Esophagus squamous epithelium (tissue), 5 donors: ENCODE measurements around the gene STXBP3. TPM values are rescaled to one million over a fixed set of nuclear protein-coding genes. Genes with fewer than 3 reads are reported as not detected.

Experiments
- DNase-seq: peaks from one replicate; lab custom pipeline; 2025; lab: John Stamatoyannopoulos, UW
- H3K27ac ChIP-seq, 4 donors: fragments of 200-600 bp; sonication (generic); one replicate each; pipeline ENCODE4 v1.5.1; 2016 to 2019; ENCODE audit warnings: mild to moderate bottlenecking in 1 of 4
- H3K27me3 ChIP-seq, 4 donors: fragments of 200-600 bp; sonication (generic); 1 replicate in 3 of 4; 2 replicates in 1 of 4; pipeline versions ENCODE4 v1.5.1 to v1.6.0; 2017 to 2021; ENCODE audit warnings: antibody characterized with exemption in 1 of 4
- H3K36me3 ChIP-seq, 3 donors: fragments of 200-600 bp; sonication (generic); one replicate each; pipeline ENCODE4 v1.5.1; 2016 to 2019
- H3K4me1 ChIP-seq, 3 donors: fragments of 200-600 bp; sonication (generic); one replicate each; pipeline ENCODE4 v1.5.1; 2017 to 2019
- H3K4me3 ChIP-seq, 4 donors: fragments of 200-600 bp; sonication (generic); 1 replicate in 3 of 4; 2 replicates in 1 of 4; pipeline ENCODE4 v1.5.1; 2016 to 2019; ENCODE audit warnings: mild to moderate bottlenecking in 2 of 4, moderate library complexity in 1 of 4
- H3K9me3 ChIP-seq, 3 donors: fragments of 200-600 bp; sonication (generic); one replicate each; pipeline ENCODE4 v1.5.1; 2016 to 2019
- POLR2A ChIP-seq, 4 donors: fragments of 450-650 bp; IDR thresholded peaks; one replicate each; pipeline ENCODE4 v1.6.1; 2017; ENCODE audit warnings: antibody characterized with exemption in 4 of 4, mild to moderate bottlenecking in 4 of 4, moderate library complexity in 3 of 4
- WGBS, 2 donors: methylation state at CpG; one replicate each; pipeline ENCODE4 v1.1.5; 2018; 5-methylcytosine and 5-hydroxymethylcytosine counted together
- intact Hi-C: fragments of 100-400 bp; cut with DNase I; formaldehyde crosslinking; loops from one replicate; pipeline ENCODE4 v1.15.0; 2022
- total RNA-seq, 4 donors: library from RNA; depleted of rRNA; stranded (reverse); fragments of >200 nt; gene quantifications; one replicate each; pipeline ENCODE4 v1.1.0, GENCODE V29; 2016
- TF ChIP-seq, protein P1 (sequence below), 6 experiments: fragments of 450-650 bp in 4 of 6; fragments of 200-600 bp in 2 of 6; sonication (generic) in 2 of 6; IDR thresholded peaks; one replicate each; pipeline ENCODE4 v1.5.1; 2016 to 2019; ENCODE audit warnings: antibody characterized with exemption in 6 of 6, mild to moderate bottlenecking in 4 of 6, moderate library complexity in 4 of 6
- donor health status: DM: yes; HTN: yes; CAD: no.

Gene STXBP3
- total RNA-seq, 4 donors from 2014 or later, result 31.3 to 79.9 (median 45.3) TPM

DNA sequence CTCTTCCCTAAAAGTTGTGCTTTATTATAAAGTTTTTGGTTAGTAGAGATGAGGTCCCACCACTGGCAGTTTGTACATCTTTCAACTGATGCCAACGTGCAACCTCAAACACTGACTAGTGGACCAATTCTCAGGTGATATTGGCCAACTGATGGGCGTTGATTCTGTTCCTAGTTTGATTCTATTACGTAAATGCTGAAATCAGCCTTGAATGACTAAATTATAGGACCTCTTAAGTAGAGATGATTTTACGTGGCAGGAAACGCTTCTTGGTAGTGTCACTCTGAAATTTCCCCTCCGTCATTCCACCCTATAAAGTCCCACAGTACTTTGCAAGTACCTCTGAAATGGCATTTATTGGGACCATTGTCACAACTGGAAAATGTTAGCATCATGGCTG lies 42.5 kb upstream of the STXBP3 start:
- Histone ChIP-seq H3K4me3 (no peak overlapping the region), H3K27me3 (peaks cover 0 to 8% (median 0%) of the 10 kb centered on the region in 4 donors), H3K9me3 (no peaks in the 10 kb centered on the region), H3K27ac (no peak overlapping the region), H3K4me1 (peaks cover 0 to 14% (median 12%) of the 10 kb centered on the region in 3 donors), H3K36me3 (peaks cover 5 to 36% (median 8%) of the 10 kb centered on the region in 3 donors)
- WGBS, 2 donors, result 50 to 61% methylated on average over 6 of the region's 6 CpGs
- no peak for DNase-seq
- no peak for TF ChIP-seq POLR2A (IDR thresholded peaks at IDR 0.05)
- intact Hi-C loops, result no loop called here

DNA sequence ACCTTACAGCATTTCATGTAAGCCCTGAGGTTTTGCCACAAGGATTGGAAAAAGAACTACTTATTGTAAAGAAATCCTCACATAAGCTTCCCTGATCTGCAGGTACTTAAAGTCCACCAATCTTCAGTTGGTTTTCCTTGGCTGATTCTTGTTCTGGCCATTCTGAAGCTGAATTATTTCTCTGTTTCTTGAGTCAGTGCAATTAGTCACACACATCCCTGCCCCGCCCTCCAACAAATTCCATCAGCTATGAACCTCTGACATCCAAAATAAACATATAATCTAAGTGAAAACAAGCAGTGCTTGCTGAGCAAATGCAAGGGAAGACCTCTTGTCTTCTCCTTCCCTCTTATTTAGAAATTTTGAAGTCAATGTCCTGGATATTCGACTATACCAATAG lies 42.0 kb upstream of the STXBP3 start:
- 29 to 36% methylated on average over 2 of the region's 2 CpGs for WGBS, 2 donors
- intact Hi-C loops, result no loop called here

DNA sequence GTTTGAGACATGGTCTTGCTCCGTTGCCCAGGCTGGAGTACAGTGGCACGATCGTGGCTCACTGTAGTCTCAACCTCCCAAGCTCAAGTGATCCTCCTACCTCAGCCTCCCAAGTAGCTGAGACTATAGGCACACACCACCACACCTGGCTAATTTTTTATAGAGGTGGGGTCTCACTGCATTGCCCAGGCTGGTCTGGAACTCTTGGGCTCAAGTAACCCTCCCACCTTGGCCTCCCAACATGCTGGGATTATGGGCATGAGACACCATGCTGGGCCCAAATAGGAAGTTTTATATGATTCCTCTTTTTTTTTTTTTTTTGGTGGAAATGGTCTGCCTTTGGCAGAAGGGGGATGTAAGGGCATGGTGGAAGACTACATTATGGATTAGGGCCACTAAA lies 39.8 kb upstream of the STXBP3 start:
- no peak overlapping the region for H3K4me3 ChIP-seq
- TF ChIP-seq POLR2A (IDR thresholded peaks at IDR 0.05), result no peak
- TF ChIP-seq, protein P1, sequence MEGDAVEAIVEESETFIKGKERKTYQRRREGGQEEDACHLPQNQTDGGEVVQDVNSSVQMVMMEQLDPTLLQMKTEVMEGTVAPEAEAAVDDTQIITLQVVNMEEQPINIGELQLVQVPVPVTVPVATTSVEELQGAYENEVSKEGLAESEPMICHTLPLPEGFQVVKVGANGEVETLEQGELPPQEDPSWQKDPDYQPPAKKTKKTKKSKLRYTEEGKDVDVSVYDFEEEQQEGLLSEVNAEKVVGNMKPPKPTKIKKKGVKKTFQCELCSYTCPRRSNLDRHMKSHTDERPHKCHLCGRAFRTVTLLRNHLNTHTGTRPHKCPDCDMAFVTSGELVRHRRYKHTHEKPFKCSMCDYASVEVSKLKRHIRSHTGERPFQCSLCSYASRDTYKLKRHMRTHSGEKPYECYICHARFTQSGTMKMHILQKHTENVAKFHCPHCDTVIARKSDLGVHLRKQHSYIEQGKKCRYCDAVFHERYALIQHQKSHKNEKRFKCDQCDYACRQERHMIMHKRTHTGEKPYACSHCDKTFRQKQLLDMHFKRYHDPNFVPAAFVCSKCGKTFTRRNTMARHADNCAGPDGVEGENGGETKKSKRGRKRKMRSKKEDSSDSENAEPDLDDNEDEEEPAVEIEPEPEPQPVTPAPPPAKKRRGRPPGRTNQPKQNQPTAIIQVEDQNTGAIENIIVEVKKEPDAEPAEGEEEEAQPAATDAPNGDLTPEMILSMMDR (IDR thresholded peaks at IDR 0.05), result no peak
- H3K27me3 ChIP-seq, result peaks cover 0 to 8% (median 0%) of the 10 kb centered on the region in 4 donors
- intact Hi-C loops, result no loop called here
- H3K27ac ChIP-seq, result no peak overlapping the region
- H3K36me3 ChIP-seq, result peaks cover 0 to 8% (median 0%) of the 10 kb centered on the region in 3 donors
- no peak for DNase-seq
- WGBS, 2 donors, result 93 to 96% methylated on average over 3 of the region's 3 CpGs
- H3K4me1 ChIP-seq, result peaks cover 0 to 14% (median 12%) of the 10 kb centered on the region in 3 donors
- no peaks in the 10 kb centered on the region for H3K9me3 ChIP-seq

More for the DNA sequence above, 42.0 kb upstream of the STXBP3 start:
- Histone ChIP-seq H3K27ac (no peak overlapping the region), H3K36me3 (peaks cover 0 to 30% (median 3%) of the 10 kb centered on the region in 3 donors), H3K4me3 (no peak overlapping the region), H3K9me3 (no peaks in the 10 kb centered on the region), H3K4me1 (peaks cover 0 to 14% (median 12%) of the 10 kb centered on the region in 3 donors), H3K27me3 (peaks cover 0 to 8% (median 0%) of the 10 kb centered on the region in 4 donors)
- no peak for DNase-seq
- TF ChIP-seq POLR2A (IDR thresholded peaks at IDR 0.05), result no peak
- TF ChIP-seq, protein P1 (IDR thresholded peaks at IDR 0.05), result no peak

DNA sequence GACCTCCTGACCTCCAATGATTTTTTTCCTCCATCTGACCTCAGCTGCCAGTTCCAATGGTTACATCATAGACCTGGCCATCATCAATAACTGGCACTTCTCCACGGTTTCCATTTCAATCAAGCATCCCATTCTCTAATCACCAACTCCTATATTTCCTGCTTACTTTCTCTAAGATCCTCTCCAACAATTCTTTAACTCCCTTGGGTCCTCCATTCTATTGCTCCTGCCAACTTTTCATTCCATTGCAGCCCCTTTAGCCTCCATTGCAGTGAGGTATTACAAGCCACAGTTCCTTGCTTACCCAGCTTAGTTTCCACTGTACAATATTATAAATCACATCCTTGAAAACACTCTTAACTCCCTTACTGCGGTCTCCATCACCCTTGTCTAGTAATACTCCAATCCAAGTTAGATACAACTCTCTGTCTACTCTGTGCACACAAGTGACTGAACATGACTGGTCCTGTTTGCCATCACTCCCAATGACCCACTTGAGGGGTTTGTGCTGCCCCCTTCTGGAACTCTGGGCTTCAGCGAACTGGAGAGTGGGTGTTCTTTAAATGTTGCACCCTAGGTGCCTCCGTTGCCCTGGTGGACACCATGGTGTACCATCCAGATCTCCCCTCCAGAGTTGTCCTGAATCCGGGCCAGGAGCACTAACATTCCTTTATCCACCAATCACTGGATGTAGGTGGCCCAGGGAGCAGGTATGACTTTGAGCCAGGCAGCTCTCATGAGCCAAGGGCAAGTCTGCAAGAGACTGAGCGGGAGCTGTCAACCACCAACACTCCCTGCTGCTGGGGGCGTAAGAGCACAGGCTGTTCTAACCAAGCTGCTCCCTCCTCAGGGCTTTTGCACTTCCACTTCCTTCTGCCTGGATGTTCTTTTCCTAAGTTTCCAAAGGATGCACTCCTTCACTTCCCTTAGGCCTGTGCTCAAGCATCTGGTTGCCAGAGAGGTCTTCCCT lies 37.5 kb upstream of the STXBP3 start:
- Histone ChIP-seq H3K27ac (no peak overlapping the region), H3K4me1 (peaks cover 0 to 12% (median 11%) of the 10 kb centered on the region in 3 donors), H3K27me3 (peaks cover 0 to 12% (median 0%) of the 10 kb centered on the region in 4 donors), H3K4me3 (no peak overlapping the region), H3K9me3 (no peaks in the 10 kb centered on the region), H3K36me3 (no peaks in the 10 kb centered on the region)
- intact Hi-C loops, result no loop called here
- 74 to 77% methylated on average over 5 to 7 of the region's 7 CpGs for WGBS, 2 donors
- DNase-seq, result no peak
- no peak for TF ChIP-seq POLR2A (IDR thresholded peaks at IDR 0.05)
- TF ChIP-seq, protein P1 (IDR thresholded peaks at IDR 0.05), result peak in 1 of 6 experiments; percentile 14

DNA sequence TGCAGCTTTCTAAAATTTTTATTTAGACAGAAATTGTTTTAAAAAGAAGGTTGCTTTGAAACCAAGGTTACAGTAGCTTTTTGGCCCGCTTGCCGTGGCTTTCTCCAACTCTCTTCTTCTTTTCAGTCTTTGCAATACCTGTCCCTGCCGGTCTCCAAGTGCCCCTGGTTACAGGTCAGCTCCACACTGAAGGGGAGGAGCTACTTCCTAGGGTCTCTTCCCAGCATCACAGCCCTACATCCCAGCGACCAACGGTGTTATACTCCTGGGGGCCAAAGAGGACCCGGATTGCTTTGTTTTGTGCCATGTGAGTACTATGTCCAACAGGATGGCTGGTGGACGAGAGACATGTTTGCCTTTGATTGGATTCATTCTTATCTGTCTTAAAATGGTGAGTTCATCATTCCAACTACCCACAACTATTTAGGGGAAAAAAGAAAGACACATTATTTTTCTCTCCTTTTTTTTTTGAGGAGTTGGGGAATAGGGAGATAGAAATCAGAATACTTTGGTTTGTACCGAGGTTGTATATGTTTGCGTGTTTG lies 33.8 kb upstream of the STXBP3 start, which contains the start of gene FNDC7:
FNDC7 (plus strand) TSS at position 303 of the 545 bp plus-strand sequence; CDS start at position 329, 26 bp downstream.
- Histone ChIP-seq H3K4me3 (no peak within 1 kb of the TSS), H3K9me3 (no peaks in the 10 kb centered on the region), H3K36me3 (no peaks in the 10 kb centered on the region), H3K4me1 (no peaks in the 10 kb centered on the region), H3K27me3 (peaks cover 0 to 12% (median 0%) of the 10 kb centered on the region in 4 donors), H3K27ac (no peak within 1 kb of the TSS)
- DNase-seq, result no peak
- 50 to 63% methylated on average over 7 to 8 of the region's 9 CpGs for WGBS, 2 donors
- intact Hi-C loops, result no loop called here
- no peak for TF ChIP-seq POLR2A (IDR thresholded peaks at IDR 0.05)
